Bronchial epithelial cell (primary cell): ENCODE measurements around the gene RNF186. TPM values are rescaled to one million over a fixed set of nuclear protein-coding genes. Genes with fewer than 3 reads are reported as not detected.
"Not testable (repeated sequence)": the region's sequence is repeated elsewhere in the genome, so short reads cannot be mapped to it uniquely, and the experiment has no call there.

Experiments used
- DNase-seq: peaks from one replicate; pipeline ENCODE4 v3.0.0-alpha.2; 2010; ENCODE audit warnings: low read depth
- FAIRE-seq: peaks from 2 replicates; lab custom pipeline; 2011; peaks lifted over from hg19 to GRCh38; lab: Jason Lieb, UNC
- H3K27me3 ChIP-seq: 2 replicates; pipeline ENCODE4 v1.5.1; 2011; ENCODE audit warnings: low read length; ENCODE audit not compliant: control insufficient read depth, insufficient read depth
- H3K36me3 ChIP-seq: 2 replicates; pipeline ENCODE4 v1.5.1; 2011; ENCODE audit warnings: low read length; ENCODE audit not compliant: control insufficient read depth, insufficient read depth
- H3K4me3 ChIP-seq: 2 replicates; pipeline ENCODE4 v1.5.1; 2011; ENCODE audit warnings: mild to moderate bottlenecking, low read depth, low read length, control low read depth
- total RNA-seq: library from RNA; depleted of rRNA; stranded (reverse); fragments of >200 nt; gene quantifications from 2 replicates; pipeline ENCODE4 v1.2.1, GENCODE V29; 2014
- TF ChIP-seq, protein P1 (sequence below): IDR thresholded peaks from 2 replicates; pipeline ENCODE4 v1.5.1; 2011; ENCODE audit warnings: mild to moderate bottlenecking, moderate library complexity, low read length, control low read depth, inconsistent platforms; ENCODE audit not compliant: insufficient read depth, severe bottlenecking

Gene RNF186
- total RNA-seq, 1 donor from 2014 or later: not detected

DNA sequence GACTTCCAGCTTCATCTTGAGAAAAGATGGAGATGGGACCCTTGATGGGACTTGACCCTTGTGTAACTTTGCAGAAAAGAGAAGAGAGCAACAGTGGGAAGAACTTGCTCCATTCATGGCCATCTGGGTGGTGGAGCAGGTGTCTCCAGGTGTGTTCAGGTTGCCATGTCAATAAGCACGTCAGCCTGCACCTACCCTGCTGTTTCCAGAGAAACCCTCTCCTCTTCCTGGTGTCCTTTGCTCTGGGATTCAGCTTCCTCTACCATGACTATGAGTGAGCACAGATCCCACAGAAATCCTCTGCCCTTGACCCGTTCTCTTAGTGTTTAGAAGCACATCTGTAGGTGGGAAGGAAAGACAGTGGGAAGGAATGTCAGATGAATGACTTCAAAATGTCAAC, 45.3 kb upstream of the RNF186 start:
- H3K36me3 ChIP-seq: no peaks in the 10 kb centered on the region

DNA sequence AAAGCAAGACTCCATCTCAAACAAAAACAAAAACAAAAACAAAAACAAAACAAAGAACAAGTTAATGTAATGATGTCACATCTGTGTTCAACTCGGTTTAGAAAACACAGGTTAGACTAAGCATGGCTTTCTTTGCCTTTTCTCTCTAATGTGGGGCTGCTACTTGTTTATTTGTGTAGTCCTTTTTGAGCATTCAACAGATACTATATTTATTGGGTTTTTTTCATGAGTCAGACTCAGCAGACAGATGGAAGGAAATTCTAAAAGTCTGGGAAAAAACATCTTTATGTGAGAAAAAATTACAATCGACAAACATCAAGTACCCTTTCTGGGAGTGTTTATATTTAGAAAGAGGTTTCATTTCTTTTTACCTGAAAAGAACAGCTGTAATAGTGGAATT, 44.8 kb upstream of the RNF186 start:
- FAIRE-seq: no peak
- Histone ChIP-seq H3K36me3 (no peaks in the 10 kb centered on the region), H3K27me3 (no peaks in the 10 kb centered on the region), H3K4me3 (no peak overlapping the region)
- TF ChIP-seq, protein P1, sequence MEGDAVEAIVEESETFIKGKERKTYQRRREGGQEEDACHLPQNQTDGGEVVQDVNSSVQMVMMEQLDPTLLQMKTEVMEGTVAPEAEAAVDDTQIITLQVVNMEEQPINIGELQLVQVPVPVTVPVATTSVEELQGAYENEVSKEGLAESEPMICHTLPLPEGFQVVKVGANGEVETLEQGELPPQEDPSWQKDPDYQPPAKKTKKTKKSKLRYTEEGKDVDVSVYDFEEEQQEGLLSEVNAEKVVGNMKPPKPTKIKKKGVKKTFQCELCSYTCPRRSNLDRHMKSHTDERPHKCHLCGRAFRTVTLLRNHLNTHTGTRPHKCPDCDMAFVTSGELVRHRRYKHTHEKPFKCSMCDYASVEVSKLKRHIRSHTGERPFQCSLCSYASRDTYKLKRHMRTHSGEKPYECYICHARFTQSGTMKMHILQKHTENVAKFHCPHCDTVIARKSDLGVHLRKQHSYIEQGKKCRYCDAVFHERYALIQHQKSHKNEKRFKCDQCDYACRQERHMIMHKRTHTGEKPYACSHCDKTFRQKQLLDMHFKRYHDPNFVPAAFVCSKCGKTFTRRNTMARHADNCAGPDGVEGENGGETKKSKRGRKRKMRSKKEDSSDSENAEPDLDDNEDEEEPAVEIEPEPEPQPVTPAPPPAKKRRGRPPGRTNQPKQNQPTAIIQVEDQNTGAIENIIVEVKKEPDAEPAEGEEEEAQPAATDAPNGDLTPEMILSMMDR: no peak
- no peak for DNase-seq

More for the DNA sequence above, 45.3 kb upstream of the RNF186 start:
- DNase-seq (no peak), FAIRE-seq (peak; percentile 28)
- TF ChIP-seq, protein P1: no peak
- Histone ChIP-seq H3K27me3 (no peaks in the 10 kb centered on the region), H3K4me3 (no peak overlapping the region)

DNA sequence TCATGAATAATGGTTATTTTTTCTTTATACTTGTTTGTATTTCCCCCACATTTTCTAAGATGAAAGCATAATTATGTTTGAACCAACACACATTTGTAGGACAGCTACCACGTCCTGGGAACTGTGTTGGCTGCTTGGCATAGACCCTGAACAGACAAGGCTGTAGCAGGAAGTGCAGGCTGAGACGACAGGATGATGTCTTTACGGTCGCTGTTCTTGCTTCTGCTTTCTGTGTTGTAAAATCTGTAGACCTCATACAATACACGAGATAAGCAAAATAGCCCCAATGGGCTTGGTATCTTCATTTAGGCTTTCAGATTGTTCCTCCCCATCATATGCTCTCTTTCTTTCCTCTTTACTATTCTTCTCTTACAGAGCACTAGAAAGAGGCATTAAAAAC, 43.8 kb upstream of the RNF186 start:
- no peak for FAIRE-seq

DNA sequence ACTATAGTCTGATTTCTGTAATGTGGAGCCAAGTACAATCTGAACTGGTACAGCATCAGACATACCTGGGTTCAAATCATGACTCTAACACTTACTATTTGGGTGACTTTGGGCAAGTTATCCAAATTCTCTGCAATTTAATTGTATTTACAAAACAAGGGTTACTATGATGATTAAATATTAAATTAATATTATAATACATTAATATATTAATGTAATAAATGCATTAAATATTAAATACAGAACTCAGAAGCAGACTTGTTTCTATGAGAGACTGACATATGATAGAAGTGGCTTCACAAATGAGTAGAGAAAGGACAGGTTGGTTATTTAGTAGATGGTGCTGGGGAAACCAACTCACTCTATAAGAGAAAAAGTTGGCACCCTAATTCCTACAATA, 39.8 kb upstream of the RNF186 start:
- DNase-seq (no peak), FAIRE-seq (no peak)
- TF ChIP-seq, protein P1: no peak
- Histone ChIP-seq H3K27me3 (no peaks in the 10 kb centered on the region), H3K36me3 (no peaks in the 10 kb centered on the region), H3K4me3 (no peak overlapping the region)

More for the DNA sequence above, 43.8 kb upstream of the RNF186 start:
- no peaks in the 10 kb centered on the region for H3K36me3 ChIP-seq
- DNase-seq: no peak
- H3K4me3 ChIP-seq: no peak overlapping the region
- no peaks in the 10 kb centered on the region for H3K27me3 ChIP-seq
- TF ChIP-seq, protein P1: no peak

DNA sequence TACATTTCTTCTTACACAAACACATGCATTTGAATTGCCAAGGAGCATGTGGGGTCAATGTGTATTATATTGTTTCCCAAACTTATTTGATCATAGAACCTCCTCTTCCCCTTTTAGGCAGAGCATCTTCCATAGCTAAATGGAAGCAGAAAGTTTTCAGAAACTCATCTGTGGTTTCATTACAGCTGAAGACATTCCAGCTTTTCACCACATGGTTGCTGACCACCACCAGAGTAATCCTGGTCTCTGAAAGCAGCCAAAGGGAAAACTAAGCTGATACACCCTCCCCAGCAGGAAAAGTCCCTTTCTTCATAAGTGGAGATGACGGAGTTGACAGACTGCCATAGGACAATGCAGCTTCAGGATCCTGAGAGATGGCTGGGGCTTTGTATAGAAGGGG, 37.0 kb upstream of the RNF186 start:
- no peak for FAIRE-seq
- H3K27me3 ChIP-seq: no peaks in the 10 kb centered on the region
- TF ChIP-seq, protein P1: no peak
- H3K4me3 ChIP-seq: no peak overlapping the region
- DNase-seq: no peak
- no peaks in the 10 kb centered on the region for H3K36me3 ChIP-seq

DNA sequence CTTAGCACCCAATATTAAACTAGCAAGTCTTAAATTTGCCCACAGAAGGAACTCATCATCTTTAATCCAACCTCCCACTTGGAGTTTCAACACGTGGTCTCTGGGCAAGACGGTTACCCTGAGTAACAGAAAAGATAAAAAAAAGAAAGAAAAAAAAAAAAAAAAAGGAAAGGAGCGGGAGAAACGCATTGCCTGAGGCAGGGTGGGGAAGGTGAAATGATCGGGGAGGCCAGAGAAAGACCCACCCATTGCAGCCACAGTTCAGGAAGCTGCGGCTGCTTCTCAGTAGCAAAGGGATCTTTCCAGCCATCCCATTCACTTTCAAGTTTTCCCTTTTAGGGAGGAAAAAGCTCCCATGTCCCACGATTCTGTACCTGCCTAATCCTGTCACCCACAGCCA, 35.1 kb upstream of the RNF186 start:
- H3K27me3 ChIP-seq: peaks cover 2% of the 10 kb centered on the region
- TF ChIP-seq, protein P1: no peak
- DNase-seq: no peak
- FAIRE-seq: no peak
- no peaks in the 10 kb centered on the region for H3K36me3 ChIP-seq
- H3K4me3 ChIP-seq: no peak overlapping the region

DNA sequence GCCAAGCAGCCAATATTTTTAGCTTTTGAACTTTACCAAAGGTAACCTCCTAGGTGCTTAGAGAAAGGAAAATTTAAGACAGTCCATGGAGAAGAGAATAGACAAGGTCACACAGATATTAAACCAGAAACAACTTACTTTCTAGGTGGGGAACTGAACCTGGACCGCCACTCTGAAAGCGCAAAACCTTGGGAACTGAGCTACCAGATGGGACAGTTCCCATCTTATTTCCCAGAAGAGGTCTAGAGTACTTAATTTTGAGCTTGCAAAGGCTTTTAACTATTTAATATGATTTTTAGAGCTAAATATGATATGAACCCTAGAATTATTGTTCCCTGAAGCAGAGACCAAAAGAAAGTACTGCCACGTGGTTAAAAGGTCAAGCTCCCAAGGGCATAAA, 34.2 kb upstream of the RNF186 start:
- not testable (repeated sequence) for H3K27me3 ChIP-seq, DNase-seq, H3K4me3 ChIP-seq, FAIRE-seq, H3K36me3 ChIP-seq

DNA sequence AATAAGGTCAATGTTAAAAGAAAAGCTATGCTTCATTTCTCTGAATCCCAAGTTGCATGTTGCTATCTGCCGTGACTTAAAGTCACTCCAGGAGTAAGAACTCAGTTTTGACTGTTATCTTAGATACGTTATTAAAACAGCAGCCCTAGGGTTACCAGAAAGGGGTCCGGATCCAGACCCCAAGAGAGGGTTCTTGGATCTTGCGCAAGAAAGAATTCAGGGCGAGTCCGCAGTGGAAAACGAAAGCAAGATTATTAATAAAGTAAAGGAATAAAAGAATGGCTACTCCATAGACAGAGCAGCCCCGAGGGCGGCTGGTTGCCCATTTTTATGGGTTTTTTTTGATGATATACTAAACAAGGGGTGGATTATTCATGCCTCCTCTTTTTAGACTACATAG, 32.3 kb upstream of the RNF186 start:
- H3K36me3 ChIP-seq, H3K27me3 ChIP-seq, DNase-seq, H3K4me3 ChIP-seq, FAIRE-seq: not testable (repeated sequence)
